Activated naive CD8-positive, alpha-beta T cell (primary cell): ENCODE data around the gene MTMR1.

ENCODE experiments used
- H3K27ac Mint-ChIP-seq: one replicate; pipeline ENCODE4 v1.8.0; 2021; ENCODE audit warnings: mixed read lengths
- H3K27me3 Mint-ChIP-seq: one replicate; pipeline ENCODE4 v1.8.0; 2021; ENCODE audit warnings: mixed read lengths
- H3K36me3 Mint-ChIP-seq: one replicate; pipeline ENCODE4 v1.8.0; 2021; ENCODE audit warnings: mixed read lengths
- H3K4me1 Mint-ChIP-seq: one replicate; pipeline ENCODE4 v1.8.0; 2021; ENCODE audit warnings: low read depth, mixed read lengths
- H3K4me3 Mint-ChIP-seq: one replicate; pipeline ENCODE4 v1.8.0; 2021; ENCODE audit warnings: mild to moderate bottlenecking, mixed read lengths
- H3K9me3 Mint-ChIP-seq: one replicate; pipeline ENCODE4 v1.8.0; 2021; ENCODE audit warnings: low read depth, mixed read lengths

MTMR1 gene

GRCh38 chrX:150688911-150689451, 4.2 kb upstream of the MTMR1 start:
- H3K27ac Mint-ChIP-seq: peak overlapping the region; percentile 76
- peaks cover 41% of the 10 kb centered on the region for H3K4me1 Mint-ChIP-seq
- H3K27me3 Mint-ChIP-seq: no peaks in the 10 kb centered on the region
- H3K9me3 Mint-ChIP-seq: no peaks in the 10 kb centered on the region
- no peak overlapping the region for H3K4me3 Mint-ChIP-seq
- no peaks in the 10 kb centered on the region for H3K36me3 Mint-ChIP-seq

GRCh38 chrX:150690126-150690525, 3.1 kb upstream of the MTMR1 start:
- Mint-ChIP-seq H3K9me3 (no peaks in the 10 kb centered on the region), H3K4me1 (peaks cover 50% of the 10 kb centered on the region), H3K27ac (peak overlapping the region; percentile 83), H3K27me3 (no peaks in the 10 kb centered on the region), H3K4me3 (peak overlapping the region; percentile 17), H3K36me3 (peaks cover 3% of the 10 kb centered on the region)

- H3K4me1 Mint-ChIP-seq: peaks cover 72% of the 10 kb centered on the region
- H3K9me3 Mint-ChIP-seq: no peaks in the 10 kb centered on the region
- H3K27me3 Mint-ChIP-seq: no peaks in the 10 kb centered on the region
- H3K27ac Mint-ChIP-seq: peak overlapping the region; percentile 94
- peaks cover 7% of the 10 kb centered on the region for H3K36me3 Mint-ChIP-seq
- H3K4me3 Mint-ChIP-seq: peak overlapping the region; percentile 90
These were observed 900 bp upstream of the MTMR1 start for GRCh38 chrX:150692296-150692695.

- H3K36me3 Mint-ChIP-seq: peaks cover 7% of the 10 kb centered on the region
- H3K27ac Mint-ChIP-seq: peak overlapping the region; percentile 96
- peaks cover 70% of the 10 kb centered on the region for H3K4me1 Mint-ChIP-seq
- no peaks in the 10 kb centered on the region for H3K9me3 Mint-ChIP-seq
- H3K4me3 Mint-ChIP-seq: peak overlapping the region; percentile 91
- H3K27me3 Mint-ChIP-seq: no peaks in the 10 kb centered on the region
These were observed 754 bp downstream of the MTMR1 start for GRCh38 chrX:150693725-150694574.

- Mint-ChIP-seq H3K27ac (peak overlapping the region; percentile 96), H3K27me3 (no peaks in the 10 kb centered on the region), H3K36me3 (peaks cover 7% of the 10 kb centered on the region), H3K4me1 (peaks cover 70% of the 10 kb centered on the region), H3K4me3 (peak overlapping the region; percentile 91), H3K9me3 (no peaks in the 10 kb centered on the region)
These were observed 1.7 kb downstream of the MTMR1 start for GRCh38 chrX:150694738-150695410.

GRCh38 chrX:150696331-150696730, 3.1 kb downstream of the MTMR1 start:
- Mint-ChIP-seq H3K27me3 (no peaks in the 10 kb centered on the region), H3K4me3 (peak overlapping the region; percentile 91), H3K9me3 (no peaks in the 10 kb centered on the region), H3K4me1 (peaks cover 67% of the 10 kb centered on the region), H3K27ac (peak overlapping the region; percentile 96), H3K36me3 (peaks cover 7% of the 10 kb centered on the region)

GRCh38 chrX:150696866-150697265, 3.7 kb downstream of the MTMR1 start:
- H3K36me3 Mint-ChIP-seq: peaks cover 7% of the 10 kb centered on the region
- peak overlapping the region; percentile 96 for H3K27ac Mint-ChIP-seq
- H3K4me3 Mint-ChIP-seq: peak overlapping the region; percentile 61
- no peaks in the 10 kb centered on the region for H3K27me3 Mint-ChIP-seq
- H3K4me1 Mint-ChIP-seq: peaks cover 65% of the 10 kb centered on the region
- H3K9me3 Mint-ChIP-seq: no peaks in the 10 kb centered on the region

GRCh38 chrX:150697641-150698040, 4.4 kb downstream of the MTMR1 start:
- Mint-ChIP-seq H3K27ac (peak overlapping the region; percentile 96), H3K27me3 (no peaks in the 10 kb centered on the region), H3K9me3 (no peaks in the 10 kb centered on the region), H3K36me3 (peaks cover 7% of the 10 kb centered on the region), H3K4me1 (peaks cover 59% of the 10 kb centered on the region), H3K4me3 (peak overlapping the region; percentile 44)

GRCh38 chrX:150698981-150699380, 5.8 kb downstream of the MTMR1 start:
- H3K9me3 Mint-ChIP-seq: no peaks in the 10 kb centered on the region
- peak overlapping the region; percentile 41 for H3K27ac Mint-ChIP-seq
- H3K27me3 Mint-ChIP-seq: no peaks in the 10 kb centered on the region
- H3K4me1 Mint-ChIP-seq: peaks cover 70% of the 10 kb centered on the region
- H3K4me3 Mint-ChIP-seq: no peak overlapping the region
- peaks cover 7% of the 10 kb centered on the region for H3K36me3 Mint-ChIP-seq

- Mint-ChIP-seq H3K4me1 (peaks cover 73% of the 10 kb centered on the region), H3K27me3 (no peaks in the 10 kb centered on the region), H3K9me3 (no peaks in the 10 kb centered on the region), H3K36me3 (peaks cover 10% of the 10 kb centered on the region), H3K4me3 (no peak overlapping the region), H3K27ac (no peak overlapping the region)
These were observed 6.9 kb downstream of the MTMR1 start for GRCh38 chrX:150700107-150700506.

- Mint-ChIP-seq H3K27ac (no peak overlapping the region), H3K4me3 (no peak overlapping the region), H3K36me3 (peaks cover 9% of the 10 kb centered on the region), H3K9me3 (no peaks in the 10 kb centered on the region), H3K4me1 (peaks cover 68% of the 10 kb centered on the region), H3K27me3 (no peaks in the 10 kb centered on the region)
These were observed 8.2 kb downstream of the MTMR1 start for GRCh38 chrX:150701377-150701776.

- Mint-ChIP-seq H3K4me3 (no peak overlapping the region), H3K27ac (peak overlapping the region; percentile 90)
These were observed 9.9 kb downstream of the MTMR1 start for GRCh38 chrX:150702966-150703694.

GRCh38 chrX:150703695-150703974, 10.4 kb downstream of the MTMR1 start:
- peaks cover 57% of the 10 kb centered on the region for H3K4me1 Mint-ChIP-seq
- H3K27ac Mint-ChIP-seq: peak overlapping the region; percentile 90
- no peak overlapping the region for H3K4me3 Mint-ChIP-seq
- no peaks in the 10 kb centered on the region for H3K9me3 Mint-ChIP-seq
- peaks cover 9% of the 10 kb centered on the region for H3K36me3 Mint-ChIP-seq
- H3K27me3 Mint-ChIP-seq: no peaks in the 10 kb centered on the region

More at GRCh38 chrX:150702966-150703694, 9.9 kb downstream of the MTMR1 start:
- H3K27me3 Mint-ChIP-seq: no peaks in the 10 kb centered on the region
- H3K36me3 Mint-ChIP-seq: peaks cover 9% of the 10 kb centered on the region
- H3K9me3 Mint-ChIP-seq: no peaks in the 10 kb centered on the region
- peaks cover 57% of the 10 kb centered on the region for H3K4me1 Mint-ChIP-seq

- H3K27ac Mint-ChIP-seq: peak overlapping the region; percentile 84
- no peaks in the 10 kb centered on the region for H3K27me3 Mint-ChIP-seq
- peaks cover 54% of the 10 kb centered on the region for H3K4me1 Mint-ChIP-seq
- H3K4me3 Mint-ChIP-seq: peak overlapping the region; percentile 13
- peaks cover 9% of the 10 kb centered on the region for H3K36me3 Mint-ChIP-seq
- no peaks in the 10 kb centered on the region for H3K9me3 Mint-ChIP-seq
These were observed 10.9 kb downstream of the MTMR1 start for GRCh38 chrX:150704030-150704613.
